Epithelial cell of proximal tubule (primary cell): ENCODE measurements around the gene DPM1. TPM values are rescaled to one million over a fixed set of nuclear protein-coding genes. Genes with fewer than 3 reads are reported as not detected.

Experiments used
- DNase-seq: peaks from one replicate; pipeline ENCODE4 v3.0.0-alpha.2; 2011; ENCODE audit warnings: low read depth
- H3K4me3 ChIP-seq: 2 replicates; pipeline ENCODE4 v1.5.1; 2011; ENCODE audit warnings: low read depth, mild to moderate bottlenecking, low read length
- total RNA-seq: library from RNA; depleted of rRNA; stranded (reverse); fragments of >200 nt; gene quantifications from 2 replicates; pipeline ENCODE4 v1.2.3, GENCODE V29; 2015
- TF ChIP-seq, protein P1 (sequence below): conservative IDR thresholded peaks from 2 replicates; pipeline ENCODE4 v1.5.1; 2012; ENCODE audit warnings: low read depth, mild to moderate bottlenecking, low read length

Gene DPM1
- total RNA-seq, 1 donor from 2014 or later = 74.3 TPM

DNA sequence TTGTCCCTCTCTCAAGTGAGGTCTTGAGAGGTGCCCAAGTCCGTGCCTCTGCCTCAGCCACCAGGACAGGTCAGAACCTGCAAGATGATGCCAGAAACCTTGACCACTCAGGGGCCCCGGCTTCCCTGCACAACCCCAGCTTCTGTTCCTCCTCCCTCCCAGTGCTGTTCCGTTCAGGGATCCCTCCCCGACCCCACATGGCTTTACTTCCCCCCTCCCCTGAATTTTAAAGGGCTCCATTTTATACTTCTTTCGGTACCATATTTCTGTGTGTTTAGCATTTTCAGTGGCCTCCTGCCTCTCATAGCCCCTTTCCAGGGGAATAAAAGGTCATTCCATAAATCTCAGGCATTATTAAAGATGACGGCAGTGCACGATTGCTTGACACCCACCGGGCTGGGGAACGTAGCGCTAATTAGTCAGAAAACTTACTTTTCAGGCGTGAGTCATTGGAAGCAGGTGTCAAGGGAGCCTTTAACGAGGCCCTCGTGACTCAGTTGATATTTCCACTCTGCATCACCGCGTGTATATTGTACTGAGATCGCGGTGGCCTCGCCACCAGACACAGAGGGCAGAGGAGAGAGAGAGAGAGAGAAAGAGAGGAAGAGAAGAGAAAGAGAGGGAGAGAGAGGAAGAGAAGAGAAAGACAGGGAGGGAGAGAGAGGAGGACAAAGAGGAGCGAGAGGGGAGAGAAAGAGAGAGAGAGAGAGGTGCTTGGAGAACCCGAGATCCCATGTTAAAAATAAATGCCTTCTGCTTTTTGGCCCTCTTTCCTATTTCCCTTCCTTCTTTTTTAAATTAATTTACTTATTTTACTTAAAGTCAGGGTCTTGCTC is 43.3 kb upstream of the DPM1 start:
- TF ChIP-seq, protein P1, sequence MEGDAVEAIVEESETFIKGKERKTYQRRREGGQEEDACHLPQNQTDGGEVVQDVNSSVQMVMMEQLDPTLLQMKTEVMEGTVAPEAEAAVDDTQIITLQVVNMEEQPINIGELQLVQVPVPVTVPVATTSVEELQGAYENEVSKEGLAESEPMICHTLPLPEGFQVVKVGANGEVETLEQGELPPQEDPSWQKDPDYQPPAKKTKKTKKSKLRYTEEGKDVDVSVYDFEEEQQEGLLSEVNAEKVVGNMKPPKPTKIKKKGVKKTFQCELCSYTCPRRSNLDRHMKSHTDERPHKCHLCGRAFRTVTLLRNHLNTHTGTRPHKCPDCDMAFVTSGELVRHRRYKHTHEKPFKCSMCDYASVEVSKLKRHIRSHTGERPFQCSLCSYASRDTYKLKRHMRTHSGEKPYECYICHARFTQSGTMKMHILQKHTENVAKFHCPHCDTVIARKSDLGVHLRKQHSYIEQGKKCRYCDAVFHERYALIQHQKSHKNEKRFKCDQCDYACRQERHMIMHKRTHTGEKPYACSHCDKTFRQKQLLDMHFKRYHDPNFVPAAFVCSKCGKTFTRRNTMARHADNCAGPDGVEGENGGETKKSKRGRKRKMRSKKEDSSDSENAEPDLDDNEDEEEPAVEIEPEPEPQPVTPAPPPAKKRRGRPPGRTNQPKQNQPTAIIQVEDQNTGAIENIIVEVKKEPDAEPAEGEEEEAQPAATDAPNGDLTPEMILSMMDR = no peak
- H3K4me3 ChIP-seq = no peak overlapping the region
- DNase-seq = no peak

DNA sequence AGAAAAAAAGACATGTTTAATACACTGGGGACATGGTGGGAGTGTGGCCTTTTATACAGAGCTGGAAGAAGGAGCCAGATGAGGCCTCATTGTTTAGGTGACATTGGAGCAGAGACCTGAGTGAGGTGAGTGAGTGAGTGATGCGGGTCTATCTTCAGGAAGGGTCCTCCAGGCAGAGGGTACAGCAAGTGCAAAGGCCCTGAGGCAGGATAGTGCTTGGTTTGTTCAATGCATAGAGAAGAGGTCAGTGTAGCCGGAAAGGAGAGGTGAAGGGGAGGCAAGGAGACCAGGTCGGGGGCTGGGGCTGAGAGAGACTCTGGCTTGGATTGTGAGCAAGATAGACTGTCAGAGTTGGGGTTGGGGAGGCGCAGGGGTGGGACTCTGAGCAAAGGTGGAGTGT is 41.0 kb upstream of the DPM1 start:
- DNase-seq = no peak
- no peak overlapping the region for H3K4me3 ChIP-seq
- TF ChIP-seq, protein P1 = no peak

DNA sequence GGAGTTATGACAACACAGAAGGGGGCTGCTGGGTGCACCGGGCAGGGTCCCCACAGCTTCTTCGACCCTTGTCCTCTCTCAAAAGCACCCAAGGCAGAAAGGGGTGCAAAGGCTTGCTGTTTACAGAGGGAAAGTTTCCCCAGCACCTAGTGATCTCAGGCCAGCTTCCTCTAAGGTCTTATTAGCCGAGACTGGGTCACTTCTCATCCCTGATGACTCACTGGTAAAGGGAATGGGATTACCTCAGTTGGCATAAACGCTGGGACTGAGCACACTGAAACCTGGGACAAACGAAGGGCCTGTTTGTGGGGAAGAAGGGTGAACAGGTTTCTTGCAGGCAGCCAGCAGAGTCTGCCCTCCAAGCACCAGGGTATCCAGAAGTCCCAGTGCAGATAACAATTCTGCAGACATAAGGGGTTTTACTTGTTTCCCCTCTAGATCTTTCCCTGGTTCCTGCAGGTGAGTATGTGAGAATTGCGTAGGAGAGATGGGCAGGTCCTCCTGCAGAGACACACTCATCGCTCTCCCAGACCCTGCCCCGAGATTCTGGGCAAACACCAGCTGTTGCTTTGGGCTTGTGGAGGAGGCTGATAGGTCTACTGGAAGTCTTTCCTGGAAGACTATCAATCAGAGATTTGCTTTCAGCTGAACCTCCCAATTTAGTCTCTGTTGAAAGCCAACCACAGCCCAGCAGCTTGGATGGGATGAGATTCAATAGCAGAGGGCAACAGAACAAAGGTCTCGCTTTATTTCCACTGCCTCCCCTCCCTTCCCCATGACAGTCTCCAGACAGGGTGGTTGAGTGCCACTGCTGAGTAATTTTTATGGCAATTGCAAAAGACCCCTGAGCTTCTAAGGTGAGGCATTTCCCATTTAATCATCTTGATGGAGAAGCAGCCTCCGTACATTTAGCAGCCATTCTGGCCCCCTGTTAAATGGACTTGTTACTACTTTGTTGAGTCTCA is 38.9 kb upstream of the DPM1 start:
- TF ChIP-seq, protein P1 = no peak
- H3K4me3 ChIP-seq = no peak overlapping the region
- no peak for DNase-seq

DNA sequence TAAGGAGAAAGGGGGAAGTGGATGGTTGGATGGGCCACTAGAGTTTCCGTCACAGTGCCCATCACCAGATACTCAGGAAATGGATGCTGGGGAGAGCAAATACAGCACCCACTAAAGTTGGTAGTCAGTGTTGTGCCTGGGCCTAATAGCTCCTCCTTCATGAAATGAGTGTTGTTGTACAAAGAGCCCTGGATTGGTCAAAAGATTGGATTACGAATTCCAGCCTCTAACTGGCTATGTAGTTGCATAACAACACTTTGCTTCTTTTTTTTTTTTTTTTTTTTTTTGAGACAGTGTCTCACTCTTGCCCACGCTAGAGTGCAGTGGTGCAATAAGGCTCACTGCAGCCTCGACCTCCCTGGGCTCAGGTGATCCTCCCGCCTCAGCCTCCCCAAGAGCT is 37.2 kb upstream of the DPM1 start:
- DNase-seq = no peak
- TF ChIP-seq, protein P1 = no peak
- no peak overlapping the region for H3K4me3 ChIP-seq

DNA sequence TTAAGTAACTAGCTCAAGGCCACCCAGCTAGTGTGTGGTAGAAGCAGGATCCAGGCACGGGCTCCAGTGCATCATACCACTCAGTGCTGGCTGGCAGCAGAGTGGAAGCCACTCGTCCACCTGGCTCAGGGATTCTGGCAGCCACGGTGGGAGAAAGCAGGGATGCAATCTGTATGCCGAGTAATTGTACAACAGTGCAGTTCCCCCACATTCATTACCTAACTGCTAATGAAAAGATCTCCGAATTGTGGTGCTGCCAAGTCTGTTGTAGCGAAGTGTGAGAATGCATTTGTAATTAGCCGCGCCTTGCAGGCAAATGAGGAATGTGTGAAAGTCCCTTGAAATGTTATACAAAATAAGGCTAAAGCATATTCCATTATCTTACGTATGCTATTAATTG is 35.5 kb upstream of the DPM1 start:
- TF ChIP-seq, protein P1 = no peak
- no peak overlapping the region for H3K4me3 ChIP-seq
- DNase-seq = no peak

DNA sequence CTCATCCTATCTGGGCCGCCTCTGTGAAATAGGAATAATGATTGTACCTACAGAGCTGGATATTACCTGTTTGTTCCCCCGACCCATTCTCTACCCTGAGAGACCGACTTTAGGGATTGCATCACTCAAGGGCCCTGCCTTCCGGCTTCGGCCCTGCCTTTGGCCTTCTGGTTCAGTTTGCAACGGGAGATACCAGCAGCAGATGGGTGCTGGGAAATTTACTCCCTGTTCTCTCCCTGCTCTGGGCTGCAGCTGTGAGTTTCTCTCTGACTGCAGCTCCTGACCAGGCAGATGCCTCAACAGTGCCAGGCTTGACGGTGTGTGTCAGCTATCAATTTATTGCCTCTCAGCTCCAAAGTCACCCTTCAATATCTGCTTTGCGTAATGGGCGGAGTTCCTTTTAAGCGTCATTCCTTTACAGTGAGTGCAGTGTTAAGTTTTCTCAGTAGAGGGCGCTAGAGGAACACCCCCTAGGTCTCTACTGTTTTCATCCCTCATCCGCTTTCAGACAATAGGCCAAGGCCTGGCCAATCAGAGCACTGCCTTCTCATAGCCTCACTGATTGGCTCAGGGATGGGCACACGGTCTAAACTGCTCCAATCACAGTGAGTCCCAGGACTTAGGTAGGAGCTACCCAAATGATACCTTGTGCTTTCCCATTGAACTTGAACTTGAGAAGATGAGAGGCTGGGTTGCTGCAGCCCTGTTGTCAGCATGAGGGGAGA is 34.6 kb upstream of the DPM1 start:
- TF ChIP-seq, protein P1 = peak; percentile 76
- no peak overlapping the region for H3K4me3 ChIP-seq
- no peak for DNase-seq
